HepG2 (cell line): ENCODE data around the gene GRIP2. TPM values are rescaled to one million over a fixed set of nuclear protein-coding genes. Genes with fewer than 3 reads are reported as not detected.

Experiments used
- ATAC-seq: fragments of 200-7000 bp; cut with Tn5 transposase; 3 replicates; pipeline ENCODE4 v1.9.1; 2020; ENCODE audit warnings: mild to moderate bottlenecking, moderate library complexity
- BruUV-seq: library from RNA; stranded (reverse); fragments of 400-500 nt; replicated peaks from 2 replicates; lab custom pipeline; 2021; lab: Mats Ljungman, UMichigan
- CTCF ChIA-PET: fragments of 300-600 bp; formaldehyde crosslinking; extraction: SDS; loops from one replicate; lab custom pipeline; 2021; ENCODE audit warnings: low total read pairs, inconsistent platforms, low intra/inter-chr PET ratio; lab: Yijun Ruan, JAX
- POLR2A ChIA-PET: fragments of 350-600 bp; sonication (Branson Sonifier 250); formaldehyde crosslinking; loops from one replicate; lab custom pipeline; 2020; ENCODE audit warnings: antibody characterized with exemption, inconsistent platforms; lab: Yijun Ruan, JAX
- DNase-seq: peaks from one replicate; pipeline ENCODE4 v3.0.0-alpha.2; 2015; ENCODE audit warnings: low spot score
- FAIRE-seq: peaks from 3 replicates; lab custom pipeline; 2011; peaks lifted over from hg19 to GRCh38; lab: Jason Lieb, UNC
- H2AFZ ChIP-seq: one replicate; pipeline ENCODE4 v1.6.1; 2011; ENCODE audit warnings: low read length, inconsistent platforms
- H3K27ac ChIP-seq: fragments of 300-600 bp; 3 replicates; pipeline ENCODE4 v1.8.0; 2011; ENCODE audit warnings: mixed run types, mild to moderate bottlenecking, mixed read lengths, low read length, inconsistent platforms; ENCODE audit not compliant: insufficient read depth; ENCODE audit errors: extremely low read length
- H3K27me3 ChIP-seq, 2 experiments: fragments of 200-600 bp in 1 of 2; 2 replicates in 1 of 2; 3 replicates in 1 of 2; pipeline versions ENCODE4 v1.6.0 to v1.8.0; 2011; ENCODE audit warnings: low read length in 2 of 2, mild to moderate bottlenecking in 2 of 2, moderate library complexity in 2 of 2, inconsistent platforms in 1 of 2; ENCODE audit not compliant: insufficient read depth in 2 of 2, control insufficient read depth in 1 of 2
- H3K36me3 ChIP-seq, 2 experiments: fragments of 200-600 bp in 1 of 2; replicated peaks in 1 of 2; 2 replicates in 1 of 2; 3 replicates in 1 of 2; pipeline versions ENCODE4 v1.5.1 to v1.8.0; 2011; ENCODE audit warnings: low read length in 2 of 2, inconsistent platforms in 1 of 2; ENCODE audit not compliant: insufficient read depth in 2 of 2, control insufficient read depth in 1 of 2
- H3K4me1 ChIP-seq: 2 replicates; pipeline ENCODE4 v1.5.1; 2012; ENCODE audit warnings: low read length, inconsistent platforms; ENCODE audit not compliant: insufficient read depth
- H3K4me2 ChIP-seq: 2 replicates; pipeline ENCODE4 v1.6.0; 2011; ENCODE audit warnings: low read depth, low read length, inconsistent platforms
- H3K4me3 ChIP-seq, 3 experiments: fragments of 200-600 bp in 1 of 3; sonication (generic), shearing (Covaris generic) in 1 of 3; replicated peaks in 1 of 3; 2 replicates each; pipeline ENCODE4 v1.5.1; 2011 to 2016; ENCODE audit warnings: low read length in 3 of 3, inconsistent platforms in 2 of 3, low read depth in 2 of 3, mild to moderate bottlenecking in 2 of 3, control low read depth in 1 of 3, mixed read lengths in 1 of 3; ENCODE audit not compliant: insufficient read depth in 1 of 3
- H3K79me2 ChIP-seq: one replicate; pipeline ENCODE4 v1.6.1; 2011; ENCODE audit warnings: low read length, inconsistent platforms; ENCODE audit not compliant: insufficient read depth
- H3K9ac ChIP-seq: 2 replicates; pipeline ENCODE4 v1.6.0; 2011; ENCODE audit warnings: mild to moderate bottlenecking, low read depth, low read length, inconsistent platforms; ENCODE audit not compliant: insufficient read depth
- H3K9me3 ChIP-seq: 2 replicates; pipeline ENCODE4 v1.5.1; 2012; ENCODE audit warnings: mild to moderate bottlenecking, low read length
- H4K20me1 ChIP-seq: 2 replicates; pipeline ENCODE4 v1.6.0; 2011; ENCODE audit warnings: inconsistent platforms, mild to moderate bottlenecking, low read length, moderate library complexity; ENCODE audit not compliant: insufficient read depth
- BCLAF1 ChIP-seq: fragments of 450-650 bp; IDR thresholded peaks from 2 replicates; pipeline ENCODE4 v1.6.1; 2017; ENCODE audit warnings: mild to moderate bottlenecking
- CHD4 ChIP-seq: fragments of 200-600 bp; sonication (generic); IDR thresholded peaks from 2 replicates; pipeline ENCODE4 v1.7.0; 2017; ENCODE audit warnings: mild to moderate bottlenecking, low read length, borderline replicate concordance
- KDM6A ChIP-seq: IDR thresholded peaks from 2 replicates; pipeline ENCODE4 v1.6.1; 2016; ENCODE audit warnings: low read depth
- NR2F6 ChIP-seq, 2 experiments: IDR thresholded peaks; 2 replicates each; pipeline ENCODE4 v1.6.1; 2016; ENCODE audit warnings: antibody characterized with exemption in 1 of 2, mild to moderate bottlenecking in 1 of 2
- ZMYM3 ChIP-seq: sonication (generic); formaldehyde crosslinking; IDR thresholded peaks from 2 replicates; pipeline ENCODE4 v1.5.1; 2020; ENCODE audit warnings: mild to moderate bottlenecking, missing genetic modification reagents
- ZNF629 ChIP-seq: sonication (generic); formaldehyde crosslinking; conservative IDR thresholded peaks from 2 replicates; pipeline ENCODE4 v1.5.0; 2020; ENCODE audit warnings: missing genetic modification reagents
- ZNF768 ChIP-seq: sonication (generic); formaldehyde crosslinking; IDR thresholded peaks from 2 replicates; pipeline ENCODE4 v1.4.0; 2020; ENCODE audit warnings: missing genetic modification reagents
- WGBS: methylation state at CpG from one replicate; pipeline ENCODE4 v1.1.6; 2017; ENCODE audit warnings: low lambda C conversion rate; 5-methylcytosine and 5-hydroxymethylcytosine counted together
- in situ Hi-C: cut with HindIII; loops from 2 replicates; pipeline ENCODE4 v1.10.0; 2017; ENCODE audit warnings: low pct_unique_long_range_greater_than_20kb; ENCODE audit not compliant: extremely low pct_ligation_motif_present
- intact Hi-C: fragments of 100-400 bp; cut with micrococcal nuclease; formaldehyde crosslinking; loops from one replicate; pipeline ENCODE4 v1.10.0; 2022; ENCODE audit not compliant: unreplicated experiment
- polyA plus RNA-seq, 8 experiments: library from polyadenylated mRNA; depleted of rRNA in 3 of 8; stranded (reverse) in 7 of 8; unstranded in 1 of 8; fragments of >200 nt; fragmentation: Illumina TruSeq in 4 of 8; extraction: Trizol in 4 of 8; gene quantifications; 2 replicates each; pipeline versions ENCODE4 v1.2.1 to v1.2.3, GENCODE V29; 2011 to 2016; ENCODE audit warnings: low read depth in 4 of 8, missing spikeins in 1 of 8, mixed read lengths in 1 of 8; ENCODE audit not compliant: insufficient read depth in 1 of 8
- total RNA-seq, 5 experiments: library from RNA; depleted of rRNA; stranded (reverse); fragments of >200 nt; fragmentation: Illumina TruSeq; extraction: Trizol; gene quantifications; 2 replicates each; pipeline ENCODE4 v1.2.3, GENCODE V29; 2016; ENCODE audit warnings: low read depth in 1 of 5

The GRIP2 gene
- total and polyA plus RNA-seq, 2 of the 13 experiments (the other 11 are each of a cell fraction or from before 2014, with no cell fraction given), result 0.11 to 0.24 TPM

- 33% methylated on average over 5 of the region's 6 CpGs for WGBS
- ChIA-PET CTCF (interaction anchor here (2.5 kb wide), 1 partner anchor 41 kb away, joined by 15 read pairs; no protein-coding TSS in a partner anchor), POLR2A (no interaction called here)
These were observed 32.2 kb downstream of the GRIP2 start for GRCh38 chr3:14507757-14508504.

GRCh38 chr3:14507305-14507741 lies 32.8 kb downstream of the GRIP2 start:
- H3K79me2 ChIP-seq, result no peaks in the 10 kb centered on the region
- no peaks in the 10 kb centered on the region for H3K4me1 ChIP-seq
- CTCF ChIA-PET, result interaction anchor here (2.5 kb wide), 1 partner anchor 41 kb away, joined by 15 read pairs; no protein-coding TSS in a partner anchor
- H3K9ac ChIP-seq, result no peak overlapping the region
- H3K4me2 ChIP-seq, result no peak overlapping the region
- no peak overlapping the region for H3K27ac ChIP-seq
- DNase-seq, result no peak
- no peak overlapping the region for H2AFZ ChIP-seq
- no TSS peak for BruUV-seq
- TF ChIP-seq BCLAF1 (no peak), ZNF768 (peak; percentile 27; the same call in 1 of the 2 replicates), KDM6A (CRISPR knock-in tag) (no peak)
- TF ChIP-seq, all 625 proteins: peak for 1
- FAIRE-seq, result no peak
- Histone ChIP-seq H4K20me1 (no peaks in the 10 kb centered on the region), H3K36me3 (no peaks in the 10 kb centered on the region), H3K9me3 (no peaks in the 10 kb centered on the region), H3K4me3 (no peak overlapping the region), H3K27me3 (peaks cover 0 to 17% of the 10 kb centered on the region in 2 experiments; a peak in 4 of 5 replicates)
- ATAC-seq, result no peak
- in situ Hi-C loops (no loop called here), intact Hi-C loops (loop anchor here (5.0 kb wide), 1 partner anchor 275 kb away; no protein-coding TSS in a partner anchor)
- POLR2A ChIA-PET, result no interaction called here
- 37% methylated on average over 8 of the region's 13 CpGs for WGBS

More at GRCh38 chr3:14507757-14508504, 32.2 kb downstream of the GRIP2 start:
- Histone ChIP-seq H4K20me1 (no peaks in the 10 kb centered on the region), H2AFZ (no peak overlapping the region), H3K27ac (no peak overlapping the region), H3K9ac (no peak overlapping the region), H3K27me3 (peaks cover 4 to 23% of the 10 kb centered on the region in 2 experiments; a peak in 4 of 5 replicates), H3K4me3 (no peak overlapping the region), H3K4me1 (no peaks in the 10 kb centered on the region), H3K79me2 (no peaks in the 10 kb centered on the region), H3K9me3 (no peaks in the 10 kb centered on the region), H3K36me3 (no peaks in the 10 kb centered on the region), H3K4me2 (no peak overlapping the region)
- in situ Hi-C loops, result no loop called here
- BruUV-seq, result no TSS peak
- ATAC-seq (no peak), FAIRE-seq (no peak), DNase-seq (no peak)
- peak; percentile 86 for TF ChIP-seq ZNF629 (CRISPR knock-in tag)
- peak; percentile 58; the same call in 1 of the 2 replicates for TF ChIP-seq ZMYM3 (CRISPR knock-in tag)
- peak; percentile 49; the same call in 1 of the 2 replicates for TF ChIP-seq CHD4
- TF ChIP-seq NR2F6 (IDR thresholded peaks at IDR 0.05), result no peak
- no peak for TF ChIP-seq NR2F6 (CRISPR knock-in tag; IDR thresholded peaks at IDR 0.05)
- intact Hi-C loops, result loop anchor here (5.0 kb wide), 1 partner anchor 274 kb away; no protein-coding TSS in a partner anchor
